GM23338 (cell line): ENCODE data around the gene NXPH3. TPM values are rescaled to one million over a fixed set of nuclear protein-coding genes. Genes with fewer than 3 reads are reported as not detected.

Experiments used
- ATAC-seq: fragments of 200-7000 bp; cut with Tn5 transposase; 3 replicates; pipeline ENCODE4 v1.9.1; 2020
- DNase-seq: peaks from one replicate; pipeline ENCODE4 v3.0.0-alpha.2; 2015; ENCODE audit warnings: low spot score
- H2AFZ ChIP-seq: fragments of 200-600 bp; sonication (generic); 2 replicates; pipeline ENCODE4 v1.8.0; 2016; ENCODE audit warnings: antibody characterized with exemption, mild to moderate bottlenecking, moderate library complexity
- H3F3A ChIP-seq: fragments of 200-600 bp; sonication (generic); replicated peaks from 2 replicates; pipeline ENCODE4 v1.8.0; 2017; ENCODE audit warnings: antibody characterized with exemption, mixed run types, low read depth
- H3K27ac ChIP-seq: fragments of 200-600 bp; sonication (generic); 2 replicates; pipeline ENCODE4 v1.6.1; 2016; ENCODE audit warnings: low read depth
- H3K27me3 ChIP-seq: fragments of 200-600 bp; sonication (generic); 2 replicates; pipeline ENCODE4 v1.8.0; 2016; ENCODE audit warnings: mild to moderate bottlenecking, mixed run types, moderate library complexity; ENCODE audit not compliant: insufficient read depth
- H3K36me3 ChIP-seq: fragments of 200-600 bp; sonication (generic); 2 replicates; pipeline ENCODE4 v1.8.0; 2016; ENCODE audit warnings: mild to moderate bottlenecking; ENCODE audit not compliant: insufficient read depth
- H3K4me1 ChIP-seq: fragments of 200-600 bp; sonication (generic); 2 replicates; pipeline ENCODE4 v1.8.0; 2016; ENCODE audit warnings: mild to moderate bottlenecking, moderate library complexity; ENCODE audit not compliant: insufficient read depth
- H3K4me2 ChIP-seq: fragments of 200-600 bp; sonication (generic); 2 replicates; pipeline ENCODE4 v1.7.1; 2017; ENCODE audit warnings: mixed run types
- H3K4me3 ChIP-seq: fragments of 200-600 bp; sonication (generic); 2 replicates; pipeline ENCODE4 v1.6.1; 2016; ENCODE audit warnings: mixed run types
- H3K79me2 ChIP-seq: fragments of 200-600 bp; sonication (generic); replicated peaks from 2 replicates; pipeline ENCODE4 v1.8.0; 2017; ENCODE audit warnings: mild to moderate bottlenecking; ENCODE audit not compliant: insufficient read depth
- H3K9me2 ChIP-seq: fragments of 200-600 bp; sonication (generic); 2 replicates; pipeline ENCODE4 v1.8.0; 2017; ENCODE audit not compliant: insufficient read depth
- H4K20me1 ChIP-seq: fragments of 200-600 bp; sonication (generic); replicated peaks from 2 replicates; pipeline ENCODE4 v1.8.0; 2017; ENCODE audit warnings: mild to moderate bottlenecking; ENCODE audit not compliant: insufficient read depth
- H3K27ac Mint-ChIP-seq: 2 replicates; pipeline ENCODE4 v1.8.0; 2020; ENCODE audit warnings: inconsistent platforms, mild to moderate bottlenecking, moderate library complexity, mixed read lengths
- H3K27me3 Mint-ChIP-seq: 3 replicates; pipeline ENCODE4 v1.8.0; 2022; ENCODE audit warnings: low read depth, mild to moderate bottlenecking, moderate library complexity, mixed read lengths, inconsistent platforms; ENCODE audit not compliant: insufficient read depth, poor library complexity
- H3K36me3 Mint-ChIP-seq: 3 replicates; pipeline ENCODE4 v1.8.0; 2021; ENCODE audit warnings: low read depth, mild to moderate bottlenecking, inconsistent platforms, moderate library complexity, mixed read lengths
- H3K4me1 Mint-ChIP-seq: 3 replicates; pipeline ENCODE4 v1.8.0; 2020; ENCODE audit warnings: mild to moderate bottlenecking, inconsistent platforms, mixed read lengths
- H3K4me3 Mint-ChIP-seq: 3 replicates; pipeline ENCODE4 v1.8.0; 2021; ENCODE audit warnings: moderate library complexity, mild to moderate bottlenecking, inconsistent platforms, mixed read lengths
- H3K9me3 Mint-ChIP-seq: 3 replicates; pipeline ENCODE4 v1.8.0; 2020; ENCODE audit warnings: moderate library complexity, mild to moderate bottlenecking, inconsistent platforms, mixed read lengths
- CREB1 ChIP-seq: fragments of 250-450 bp; sonication (Bioruptor Pico); IDR thresholded peaks from 2 replicates; pipeline ENCODE4 v1.5.0; 2020; ENCODE audit warnings: low read depth, mild to moderate bottlenecking, moderate library complexity
- ETS1 ChIP-seq: IDR thresholded peaks from 2 replicates; pipeline ENCODE4 v1.6.1; 2016; ENCODE audit warnings: antibody characterized with exemption
- JUNB ChIP-seq: IDR thresholded peaks from one replicate; pipeline ENCODE4 v1.6.1; 2016; ENCODE audit warnings: antibody characterized with exemption; ENCODE audit not compliant: unreplicated experiment
- NANOG ChIP-seq: IDR thresholded peaks from 2 replicates; pipeline ENCODE4 v1.6.1; 2016; ENCODE audit warnings: antibody characterized with exemption, borderline replicate concordance
- POLR2AphosphoS5 ChIP-seq: IDR thresholded peaks from 2 replicates; pipeline ENCODE4 v1.6.1; 2016; ENCODE audit warnings: antibody characterized with exemption, low read depth
- ZNF114 ChIP-seq: fragments of 250-450 bp; sonication (Bioruptor Pico); IDR thresholded peaks from 2 replicates; pipeline ENCODE4 v1.5.0; 2020; ENCODE audit warnings: mild to moderate bottlenecking, moderate library complexity
- ZNF462 ChIP-seq: fragments of 250-450 bp; sonication (Bioruptor Pico); IDR thresholded peaks from 2 replicates; pipeline ENCODE4 v1.5.0; 2020; ENCODE audit warnings: mild to moderate bottlenecking, moderate library complexity
- polyA plus RNA-seq: library from polyadenylated mRNA; unstranded; fragments of >200 nt; fragmentation: Nextera tagmentation; extraction: Ambion mirVana; gene quantifications from 2 replicates; pipeline ENCODE4 v1.2.1, GENCODE V29; 2016
- total RNA-seq: library from RNA; depleted of rRNA; stranded (reverse); fragments of >200 nt; shearing (Covaris generic); gene quantifications from 2 replicates; pipeline ENCODE4 v1.2.3, GENCODE V29; 2014
- TF ChIP-seq, protein P1 (sequence below), 2 experiments: fragments of 200-600 bp in 1 of 2; sonication (generic) in 1 of 2; conservative IDR thresholded peaks; 2 replicates each; pipeline versions ENCODE4 v1.5.1 to v1.6.1; 2016 to 2017; ENCODE audit warnings: antibody characterized with exemption in 2 of 2, low read depth in 2 of 2, mild to moderate bottlenecking in 2 of 2, moderate library complexity in 1 of 2
- TF ChIP-seq, protein P2 (sequence below): IDR thresholded peaks from one replicate; pipeline ENCODE4 v1.6.1; 2018; ENCODE audit warnings: antibody characterized with exemption; ENCODE audit not compliant: unreplicated experiment

NXPH3 gene
- total and polyA plus RNA-seq, 2 experiments from 2014 or later, result 0.23 to 2.7 TPM

- TF ChIP-seq, protein P1, sequence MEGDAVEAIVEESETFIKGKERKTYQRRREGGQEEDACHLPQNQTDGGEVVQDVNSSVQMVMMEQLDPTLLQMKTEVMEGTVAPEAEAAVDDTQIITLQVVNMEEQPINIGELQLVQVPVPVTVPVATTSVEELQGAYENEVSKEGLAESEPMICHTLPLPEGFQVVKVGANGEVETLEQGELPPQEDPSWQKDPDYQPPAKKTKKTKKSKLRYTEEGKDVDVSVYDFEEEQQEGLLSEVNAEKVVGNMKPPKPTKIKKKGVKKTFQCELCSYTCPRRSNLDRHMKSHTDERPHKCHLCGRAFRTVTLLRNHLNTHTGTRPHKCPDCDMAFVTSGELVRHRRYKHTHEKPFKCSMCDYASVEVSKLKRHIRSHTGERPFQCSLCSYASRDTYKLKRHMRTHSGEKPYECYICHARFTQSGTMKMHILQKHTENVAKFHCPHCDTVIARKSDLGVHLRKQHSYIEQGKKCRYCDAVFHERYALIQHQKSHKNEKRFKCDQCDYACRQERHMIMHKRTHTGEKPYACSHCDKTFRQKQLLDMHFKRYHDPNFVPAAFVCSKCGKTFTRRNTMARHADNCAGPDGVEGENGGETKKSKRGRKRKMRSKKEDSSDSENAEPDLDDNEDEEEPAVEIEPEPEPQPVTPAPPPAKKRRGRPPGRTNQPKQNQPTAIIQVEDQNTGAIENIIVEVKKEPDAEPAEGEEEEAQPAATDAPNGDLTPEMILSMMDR (conservative IDR thresholded peaks at IDR 0.05; ENCODE audit: low read depth in 2 of 2), result no peak
Observed at GRCh38 chr17:49621420-49621819, 45.7 kb downstream of the NXPH3 start (continued).

DNA sequence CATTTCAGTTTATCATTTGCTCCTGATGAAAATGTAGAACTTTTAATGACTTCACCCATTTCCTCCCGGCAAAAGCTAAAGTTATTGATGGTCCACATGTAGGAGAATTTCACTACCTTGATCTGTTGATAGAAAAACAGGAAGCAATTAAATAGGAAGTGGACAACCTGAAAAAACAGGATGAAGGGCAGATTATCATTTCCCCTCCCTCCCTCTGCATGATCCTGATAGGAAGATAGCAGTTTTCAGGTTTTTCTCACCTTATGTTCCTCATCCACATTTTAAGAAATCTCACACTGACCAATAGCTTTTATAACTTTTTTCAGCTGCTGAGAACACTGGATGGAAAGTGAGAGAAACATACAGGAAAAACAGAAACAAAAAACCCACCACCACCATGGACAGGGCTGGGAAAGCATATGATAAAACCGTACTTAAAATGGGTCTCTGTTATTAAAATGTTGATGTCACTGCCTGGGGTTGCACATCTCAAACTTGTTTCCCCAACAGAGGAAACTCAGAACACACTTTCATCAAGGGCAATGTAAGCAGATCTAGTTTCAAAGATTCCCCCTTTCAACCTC, 46.4 kb downstream of the NXPH3 start:
- H3K27me3 ChIP-seq, result no peaks in the 10 kb centered on the region
- no peaks in the 10 kb centered on the region for H3F3A ChIP-seq
- Mint-ChIP-seq H3K9me3 (no peaks in the 10 kb centered on the region), H3K4me3 (no peak overlapping the region), H3K36me3 (peaks cover 27% of the 10 kb centered on the region), H3K4me1 (no peaks in the 10 kb centered on the region), H3K27ac (no peak overlapping the region), H3K27me3 (no peaks in the 10 kb centered on the region)
- H3K27ac ChIP-seq, result no peak overlapping the region
- no peak overlapping the region for H2AFZ ChIP-seq
- H3K79me2 ChIP-seq, result peaks cover 11% of the 10 kb centered on the region
- no peaks in the 10 kb centered on the region; the same call in none of the 2 replicates for H4K20me1 ChIP-seq
- H3K4me3 ChIP-seq, result no peak overlapping the region
- no peaks in the 10 kb centered on the region for H3K9me2 ChIP-seq
- H3K36me3 ChIP-seq, result peaks cover 10% of the 10 kb centered on the region; the same call in 1 of the 2 replicates
- ATAC-seq, result no peak
- DNase-seq, result no peak
- H3K4me2 ChIP-seq, result no peak overlapping the region
- H3K4me1 ChIP-seq, result no peaks in the 10 kb centered on the region
- TF ChIP-seq CREB1 (CRISPR knock-in tag) (no peak), NANOG (no peak), ZNF114 (no peak), POLR2AphosphoS5 (no peak), ZNF462 (CRISPR knock-in tag) (no peak), JUNB (no peak), ETS1 (no peak)
- TF ChIP-seq, protein P2, sequence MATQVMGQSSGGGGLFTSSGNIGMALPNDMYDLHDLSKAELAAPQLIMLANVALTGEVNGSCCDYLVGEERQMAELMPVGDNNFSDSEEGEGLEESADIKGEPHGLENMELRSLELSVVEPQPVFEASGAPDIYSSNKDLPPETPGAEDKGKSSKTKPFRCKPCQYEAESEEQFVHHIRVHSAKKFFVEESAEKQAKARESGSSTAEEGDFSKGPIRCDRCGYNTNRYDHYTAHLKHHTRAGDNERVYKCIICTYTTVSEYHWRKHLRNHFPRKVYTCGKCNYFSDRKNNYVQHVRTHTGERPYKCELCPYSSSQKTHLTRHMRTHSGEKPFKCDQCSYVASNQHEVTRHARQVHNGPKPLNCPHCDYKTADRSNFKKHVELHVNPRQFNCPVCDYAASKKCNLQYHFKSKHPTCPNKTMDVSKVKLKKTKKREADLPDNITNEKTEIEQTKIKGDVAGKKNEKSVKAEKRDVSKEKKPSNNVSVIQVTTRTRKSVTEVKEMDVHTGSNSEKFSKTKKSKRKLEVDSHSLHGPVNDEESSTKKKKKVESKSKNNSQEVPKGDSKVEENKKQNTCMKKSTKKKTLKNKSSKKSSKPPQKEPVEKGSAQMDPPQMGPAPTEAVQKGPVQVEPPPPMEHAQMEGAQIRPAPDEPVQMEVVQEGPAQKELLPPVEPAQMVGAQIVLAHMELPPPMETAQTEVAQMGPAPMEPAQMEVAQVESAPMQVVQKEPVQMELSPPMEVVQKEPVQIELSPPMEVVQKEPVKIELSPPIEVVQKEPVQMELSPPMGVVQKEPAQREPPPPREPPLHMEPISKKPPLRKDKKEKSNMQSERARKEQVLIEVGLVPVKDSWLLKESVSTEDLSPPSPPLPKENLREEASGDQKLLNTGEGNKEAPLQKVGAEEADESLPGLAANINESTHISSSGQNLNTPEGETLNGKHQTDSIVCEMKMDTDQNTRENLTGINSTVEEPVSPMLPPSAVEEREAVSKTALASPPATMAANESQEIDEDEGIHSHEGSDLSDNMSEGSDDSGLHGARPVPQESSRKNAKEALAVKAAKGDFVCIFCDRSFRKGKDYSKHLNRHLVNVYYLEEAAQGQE, result no peak
- TF ChIP-seq, protein P1 (conservative IDR thresholded peaks at IDR 0.05; ENCODE audit: low read depth in 2 of 2), result no peak
